Memory B cell (primary cell): Measurements from ENCODE around the gene MAST2.

Source experiments
- ATAC-seq: fragments of 150-1000 bp; cut with Tn5 transposase; 2 replicates; pipeline ENCODE4 v1.10.0; 2021; ENCODE audit warnings: low read depth, mild to moderate bottlenecking, moderate library complexity
- DNase-seq, 2 donors: peaks; one replicate each; pipeline ENCODE4 v3.0.0; 2022; ENCODE audit warnings: low spot score in 2 of 2
- H3K27ac Mint-ChIP-seq: one replicate; pipeline ENCODE4 v1.8.0; 2022; ENCODE audit warnings: mild to moderate bottlenecking, moderate library complexity, mixed read lengths
- H3K27me3 Mint-ChIP-seq: one replicate; pipeline ENCODE4 v1.8.0; 2022; ENCODE audit warnings: mixed read lengths
- H3K36me3 Mint-ChIP-seq: one replicate; pipeline ENCODE4 v1.8.0; 2022; ENCODE audit warnings: mild to moderate bottlenecking, mixed read lengths
- H3K4me1 Mint-ChIP-seq: one replicate; pipeline ENCODE4 v1.8.0; 2022; ENCODE audit warnings: mixed read lengths
- H3K4me3 Mint-ChIP-seq: one replicate; pipeline ENCODE4 v1.8.0; 2022; ENCODE audit warnings: mild to moderate bottlenecking, moderate library complexity, mixed read lengths
- H3K9me3 Mint-ChIP-seq: one replicate; pipeline ENCODE4 v1.8.0; 2022; ENCODE audit warnings: mixed read lengths

The MAST2 gene

GRCh38 chr1:45879885-45880598 lies 76.6 kb downstream of the MAST2 start:
- Mint-ChIP-seq H3K27me3 (peaks cover 4% of the 10 kb centered on the region), H3K27ac (no peak overlapping the region), H3K4me1 (peaks cover 4% of the 10 kb centered on the region), H3K9me3 (no peaks in the 10 kb centered on the region), H3K36me3 (no peaks in the 10 kb centered on the region), H3K4me3 (no peak overlapping the region)
- DNase-seq (no peak), ATAC-seq (peak; percentile 71)

- Mint-ChIP-seq H3K27ac (no peak overlapping the region), H3K4me3 (no peak overlapping the region), H3K4me1 (peaks cover 4% of the 10 kb centered on the region), H3K27me3 (peaks cover 4% of the 10 kb centered on the region), H3K9me3 (no peaks in the 10 kb centered on the region), H3K36me3 (no peaks in the 10 kb centered on the region)
- DNase-seq (no peak), ATAC-seq (no peak)
These were observed 77.5 kb downstream of the MAST2 start for GRCh38 chr1:45880930-45881329.

GRCh38 chr1:45883658-45884057 lies 80.2 kb downstream of the MAST2 start:
- no peak overlapping the region for H3K4me3 Mint-ChIP-seq
- no peaks in the 10 kb centered on the region for H3K36me3 Mint-ChIP-seq
- H3K27ac Mint-ChIP-seq, result no peak overlapping the region
- ATAC-seq (no peak), DNase-seq (no peak)
- peaks cover 4% of the 10 kb centered on the region for H3K4me1 Mint-ChIP-seq
- H3K9me3 Mint-ChIP-seq, result no peaks in the 10 kb centered on the region
- H3K27me3 Mint-ChIP-seq, result peaks cover 4% of the 10 kb centered on the region

- Mint-ChIP-seq H3K4me3 (no peak overlapping the region), H3K9me3 (no peaks in the 10 kb centered on the region), H3K27me3 (peaks cover 2% of the 10 kb centered on the region), H3K27ac (no peak overlapping the region), H3K4me1 (peaks cover 4% of the 10 kb centered on the region), H3K36me3 (peaks cover 3% of the 10 kb centered on the region)
- DNase-seq, result no peak
- ATAC-seq, result no peak
These were observed 81.3 kb downstream of the MAST2 start for GRCh38 chr1:45884700-45885099.

GRCh38 chr1:45886229-45886628 lies 82.8 kb downstream of the MAST2 start:
- ATAC-seq (no peak), DNase-seq (no peak)
- Mint-ChIP-seq H3K4me1 (no peaks in the 10 kb centered on the region), H3K27ac (no peak overlapping the region), H3K9me3 (peaks cover 1% of the 10 kb centered on the region), H3K27me3 (peaks cover 3% of the 10 kb centered on the region), H3K4me3 (no peak overlapping the region), H3K36me3 (peaks cover 9% of the 10 kb centered on the region)

GRCh38 chr1:45887156-45887842 lies 83.9 kb downstream of the MAST2 start:
- no peak overlapping the region for H3K27ac Mint-ChIP-seq

GRCh38 chr1:45890078-45890477 lies 86.7 kb downstream of the MAST2 start:
- peaks cover 3% of the 10 kb centered on the region for H3K27me3 Mint-ChIP-seq
- H3K4me3 Mint-ChIP-seq, result no peak overlapping the region
- H3K9me3 Mint-ChIP-seq, result peaks cover 1% of the 10 kb centered on the region
- ATAC-seq, result no peak
- no peak overlapping the region for H3K27ac Mint-ChIP-seq
- DNase-seq, result no peak
- H3K4me1 Mint-ChIP-seq, result no peaks in the 10 kb centered on the region
- peaks cover 9% of the 10 kb centered on the region for H3K36me3 Mint-ChIP-seq

More at GRCh38 chr1:45887156-45887842, 83.9 kb downstream of the MAST2 start:
- no peak for DNase-seq
- peaks cover 1% of the 10 kb centered on the region for H3K9me3 Mint-ChIP-seq
- ATAC-seq, result no peak
- peaks cover 3% of the 10 kb centered on the region for H3K27me3 Mint-ChIP-seq
- H3K4me3 Mint-ChIP-seq, result no peak overlapping the region
- no peaks in the 10 kb centered on the region for H3K4me1 Mint-ChIP-seq
- H3K36me3 Mint-ChIP-seq, result peaks cover 9% of the 10 kb centered on the region

- no peak overlapping the region for H3K27ac Mint-ChIP-seq
- H3K4me1 Mint-ChIP-seq, result no peaks in the 10 kb centered on the region
- H3K4me3 Mint-ChIP-seq, result no peak overlapping the region
- no peak for ATAC-seq
- DNase-seq, result no peak
- peaks cover 3% of the 10 kb centered on the region for H3K27me3 Mint-ChIP-seq
- peaks cover 1% of the 10 kb centered on the region for H3K9me3 Mint-ChIP-seq
- peaks cover 9% of the 10 kb centered on the region for H3K36me3 Mint-ChIP-seq
These were observed 87.7 kb downstream of the MAST2 start for GRCh38 chr1:45891087-45891486.

GRCh38 chr1:45892068-45892785 lies 88.8 kb downstream of the MAST2 start:
- ATAC-seq (no peak), DNase-seq (no peak)
- no peak overlapping the region for H3K27ac Mint-ChIP-seq

GRCh38 chr1:45894331-45894730 lies 90.9 kb downstream of the MAST2 start:
- Mint-ChIP-seq H3K9me3 (peaks cover 1% of the 10 kb centered on the region), H3K27ac (no peak overlapping the region), H3K27me3 (peaks cover 3% of the 10 kb centered on the region), H3K36me3 (peaks cover 6% of the 10 kb centered on the region), H3K4me1 (no peaks in the 10 kb centered on the region), H3K4me3 (no peak overlapping the region)
- ATAC-seq, result no peak
- no peak for DNase-seq

More at GRCh38 chr1:45892068-45892785, 88.8 kb downstream of the MAST2 start:
- Mint-ChIP-seq H3K36me3 (peaks cover 9% of the 10 kb centered on the region), H3K9me3 (peaks cover 1% of the 10 kb centered on the region), H3K27me3 (peaks cover 3% of the 10 kb centered on the region), H3K4me1 (no peaks in the 10 kb centered on the region), H3K4me3 (no peak overlapping the region)

- ATAC-seq (no peak), DNase-seq (no peak)
- H3K4me3 Mint-ChIP-seq, result no peak overlapping the region
- H3K27ac Mint-ChIP-seq, result no peak overlapping the region
- H3K9me3 Mint-ChIP-seq, result peaks cover 1% of the 10 kb centered on the region
- no peaks in the 10 kb centered on the region for H3K4me1 Mint-ChIP-seq
- H3K36me3 Mint-ChIP-seq, result peaks cover 4% of the 10 kb centered on the region
- H3K27me3 Mint-ChIP-seq, result peaks cover 2% of the 10 kb centered on the region
These were observed 91.5 kb downstream of the MAST2 start for GRCh38 chr1:45894921-45895320.

GRCh38 chr1:45895406-45895805 lies 92.0 kb downstream of the MAST2 start:
- Mint-ChIP-seq H3K9me3 (peaks cover under 1% of the 10 kb centered on the region), H3K27me3 (peaks cover under 1% of the 10 kb centered on the region), H3K4me3 (no peak overlapping the region), H3K36me3 (peaks cover under 1% of the 10 kb centered on the region), H3K4me1 (no peaks in the 10 kb centered on the region), H3K27ac (no peak overlapping the region)
- no peak for DNase-seq
- no peak for ATAC-seq

- no peak overlapping the region for H3K4me3 Mint-ChIP-seq
- no peaks in the 10 kb centered on the region for H3K4me1 Mint-ChIP-seq
- ATAC-seq (no peak), DNase-seq (no peak)
- H3K9me3 Mint-ChIP-seq, result peaks cover 3% of the 10 kb centered on the region
- H3K27ac Mint-ChIP-seq, result no peak overlapping the region
- peaks cover 3% of the 10 kb centered on the region for H3K36me3 Mint-ChIP-seq
- peaks cover 2% of the 10 kb centered on the region for H3K27me3 Mint-ChIP-seq
These were observed 103.5 kb downstream of the MAST2 start for GRCh38 chr1:45906883-45907282.

- Mint-ChIP-seq H3K4me3 (no peak overlapping the region), H3K27me3 (peaks cover 2% of the 10 kb centered on the region), H3K27ac (no peak overlapping the region), H3K4me1 (no peaks in the 10 kb centered on the region), H3K9me3 (no peaks in the 10 kb centered on the region), H3K36me3 (no peaks in the 10 kb centered on the region)
- no peak for DNase-seq
- ATAC-seq, result no peak
These were observed 105.3 kb downstream of the MAST2 start for GRCh38 chr1:45908611-45909140.
